NB4 (cell line): ENCODE results near the gene DCAF17.

Source experiments
- CTCF ChIP-seq: IDR thresholded peaks from one replicate; pipeline ENCODE4 v1.5.1; 2012; ENCODE audit warnings: low read depth, low read length
- MAX ChIP-seq: IDR thresholded peaks from 2 replicates; pipeline ENCODE4 v1.6.1; 2011; ENCODE audit warnings: low read depth, low read length
- MYC ChIP-seq: IDR thresholded peaks from 2 replicates; pipeline ENCODE4 v1.6.1; 2011; ENCODE audit warnings: low read depth, low read length
- POLR2A ChIP-seq: IDR thresholded peaks from 2 replicates; pipeline ENCODE4 v1.6.1; 2011; ENCODE audit warnings: mild to moderate bottlenecking; ENCODE audit not compliant: insufficient read length; ENCODE audit errors: extremely low read depth

- TF ChIP-seq POLR2A: no peak
- TF ChIP-seq CTCF: no peak
- no peak for TF ChIP-seq MYC
- TF ChIP-seq MAX: no peak
These were observed 96.4 kb downstream of the DCAF17 start for GRCh38 chr2:171530378-171530777.
